OCI-M2 (cell line): Measurements from ENCODE around the gene PLCG1.

Experiments used
- DNase-seq: peaks from one replicate; lab custom pipeline; 2025; ENCODE audit not compliant: unreplicated experiment; lab: John Stamatoyannopoulos, UW

Gene PLCG1

DNA sequence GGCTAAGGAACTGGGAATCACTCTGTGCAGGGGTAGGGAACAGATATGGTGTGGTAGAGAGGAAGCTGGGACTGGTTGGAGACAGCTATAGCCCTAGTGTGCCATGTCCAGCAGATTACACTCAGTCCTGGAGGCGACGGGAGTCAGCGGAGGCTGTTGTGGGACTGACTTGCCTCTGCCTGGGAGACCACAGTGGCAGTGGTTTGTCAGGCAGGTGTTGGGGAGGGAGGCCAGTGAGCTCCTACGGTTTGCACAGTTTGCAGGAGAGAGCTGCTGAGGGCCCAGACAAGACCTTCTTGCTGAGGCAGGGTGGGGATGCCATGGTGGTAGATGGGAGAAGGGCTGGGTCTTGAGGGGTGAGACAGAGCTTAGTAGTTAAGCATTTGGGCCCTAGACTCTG lies 4.9 kb downstream of the PLCG1 start:
- DNase-seq, result no peak

DNA sequence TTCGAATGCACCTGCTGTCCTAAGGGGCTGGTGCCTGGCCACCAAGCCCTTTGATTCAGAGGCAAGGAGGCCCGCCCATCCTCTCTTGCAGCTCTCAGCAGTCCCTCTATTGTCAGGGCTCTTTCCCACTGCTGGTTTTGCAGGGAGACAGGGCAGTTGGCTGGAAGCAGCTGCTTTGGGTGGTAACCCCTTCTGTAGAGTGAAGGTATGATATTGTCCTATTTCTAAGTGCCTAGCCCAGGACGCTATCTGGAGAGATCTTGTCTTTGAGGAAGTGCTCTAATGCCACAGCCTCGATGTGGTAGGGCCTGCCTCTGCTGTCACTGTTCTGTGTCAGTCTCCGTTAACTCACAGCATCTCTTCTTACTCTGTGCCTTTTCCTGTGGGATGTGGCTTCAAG lies 5.6 kb downstream of the PLCG1 start:
- no peak for DNase-seq

DNA sequence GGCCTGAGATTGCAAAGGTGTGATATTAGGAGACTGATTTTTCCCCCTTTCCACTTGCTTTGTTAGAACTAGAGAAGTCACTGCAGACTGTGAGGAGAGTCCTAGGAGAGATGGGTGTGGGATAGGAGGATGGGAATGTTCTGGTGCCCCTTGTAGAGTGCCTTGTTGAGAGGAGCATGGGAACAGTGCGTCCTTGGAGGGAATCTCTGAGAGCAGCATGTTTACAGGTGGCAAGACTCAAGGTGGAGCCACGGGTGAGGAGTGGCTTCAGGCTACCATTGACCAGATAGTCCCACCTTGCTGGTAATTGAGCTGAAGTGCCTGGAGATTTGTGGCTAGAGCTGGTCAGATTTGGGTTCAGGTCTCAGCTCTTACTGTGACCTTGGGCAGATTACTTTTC lies 6.0 kb downstream of the PLCG1 start:
- no peak for DNase-seq

DNA sequence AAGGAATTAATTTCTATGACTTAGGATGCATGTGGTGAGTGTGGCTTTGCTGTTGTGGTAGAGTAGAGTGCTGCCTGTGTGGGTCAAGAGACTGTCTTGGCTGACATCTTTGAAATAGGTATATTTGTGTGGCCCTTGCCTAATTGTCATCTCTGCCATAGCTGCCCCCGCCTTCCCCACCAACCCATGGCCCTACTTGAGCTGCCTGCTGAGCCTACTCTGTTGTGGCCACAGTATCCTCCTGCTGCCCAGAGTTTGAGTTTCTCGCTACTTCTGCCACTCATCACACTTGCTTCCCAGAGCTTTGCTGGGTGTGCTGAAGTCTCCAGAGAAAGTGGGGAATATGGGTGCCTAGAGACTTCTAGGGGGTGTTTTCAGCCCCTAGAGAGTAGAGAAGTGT lies 8.0 kb downstream of the PLCG1 start:
- no peak for DNase-seq

DNA sequence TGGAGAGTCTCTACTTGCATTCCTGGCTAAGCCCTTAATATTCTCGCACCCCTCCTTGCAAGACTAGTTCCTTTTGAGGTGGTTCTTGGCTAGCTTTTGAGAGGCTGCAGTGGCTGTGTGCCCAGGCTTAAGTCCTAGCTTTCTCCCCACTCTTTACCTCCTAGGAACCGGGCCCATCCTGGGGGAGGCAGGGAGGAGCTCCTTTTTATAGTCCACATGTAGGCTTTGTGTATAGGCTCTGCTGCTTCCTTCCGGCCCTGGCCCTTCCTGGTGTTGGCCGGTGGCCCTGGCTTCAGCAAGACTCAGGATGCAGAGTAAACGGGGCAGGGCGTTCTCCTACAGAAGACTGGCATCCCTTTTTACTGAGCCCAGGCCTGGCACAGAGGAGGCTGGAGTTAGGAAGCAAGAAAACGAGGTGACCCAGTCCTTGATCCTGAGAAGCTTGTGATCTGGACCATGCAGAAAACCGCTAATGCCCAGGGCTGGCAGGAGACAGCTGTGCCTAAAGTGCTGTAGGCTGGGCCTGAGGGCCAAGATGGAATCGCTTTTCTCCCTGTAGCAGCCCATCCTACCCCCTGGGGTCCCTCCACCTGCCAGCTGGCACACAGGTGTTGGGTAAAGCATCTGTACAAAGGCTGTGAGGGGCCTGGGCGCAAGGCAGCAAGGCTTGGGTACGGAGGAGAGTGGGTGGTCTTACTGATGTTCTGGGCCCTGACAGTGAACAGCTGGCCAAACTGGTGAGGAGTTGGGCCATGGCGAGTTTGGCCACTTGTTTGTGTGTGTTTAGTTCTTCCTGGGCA lies 8.7 kb downstream of the PLCG1 start:
- DNase-seq, result no peak

DNA sequence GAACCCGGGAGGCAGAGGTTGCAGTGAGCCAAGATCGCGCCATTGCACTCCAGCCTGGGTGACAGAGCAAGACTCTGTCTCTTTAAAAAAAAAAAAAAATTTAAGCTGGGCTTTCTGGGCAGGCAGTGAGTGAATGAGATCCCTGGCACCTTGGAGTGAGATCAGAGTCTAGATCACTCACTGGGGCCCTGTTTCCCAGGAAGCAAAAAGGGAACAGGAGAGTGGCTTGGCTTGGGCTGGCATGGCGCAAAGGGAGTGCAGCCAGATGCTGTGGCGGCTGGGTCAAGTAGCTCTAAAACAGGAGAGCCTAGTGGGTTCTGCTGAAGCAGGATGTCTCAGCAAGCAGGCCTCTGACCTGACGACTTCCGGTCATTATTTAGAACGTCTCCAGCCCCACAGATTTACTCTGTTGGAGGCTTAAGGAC lies 10.4 kb downstream of the PLCG1 start:
- no peak for DNase-seq

DNA sequence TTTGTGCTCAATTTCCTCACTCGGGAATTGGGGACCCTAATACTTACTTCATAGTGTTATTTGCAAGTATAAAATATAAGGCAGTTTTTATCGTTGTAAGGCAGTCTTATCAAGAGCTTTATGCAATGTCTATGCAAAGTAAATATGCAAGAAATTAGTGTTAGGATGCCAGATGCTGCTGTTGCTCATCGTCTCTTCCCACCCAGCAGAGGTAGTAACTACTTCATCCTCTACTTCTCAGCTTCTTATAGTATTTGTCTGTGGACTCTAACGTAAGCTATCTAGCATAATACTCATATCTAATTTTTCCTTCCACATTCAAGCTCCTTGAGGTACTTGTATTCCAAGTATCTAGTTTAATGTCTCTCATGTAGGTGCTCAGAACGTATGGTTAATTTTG lies 11.6 kb downstream of the PLCG1 start:
- DNase-seq, result no peak

DNA sequence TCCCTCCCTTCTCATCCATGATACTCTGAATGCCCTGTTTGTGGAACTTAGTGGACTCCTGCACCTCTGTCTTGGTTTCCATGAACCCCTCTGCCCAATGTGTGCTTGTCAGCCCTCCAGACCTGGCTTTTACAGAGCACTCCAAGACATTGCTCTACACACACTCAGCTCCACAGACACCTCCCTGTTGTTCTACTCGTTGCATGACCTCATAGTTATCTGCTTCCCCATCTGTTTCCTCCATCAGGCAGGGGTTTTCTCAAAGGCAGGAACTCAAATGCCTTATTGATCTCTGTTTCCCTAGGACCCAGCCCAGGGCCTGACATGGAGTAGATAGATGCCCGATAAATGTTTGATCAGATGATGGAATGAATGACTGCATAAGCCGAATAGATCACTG lies 13.3 kb downstream of the PLCG1 start:
- DNase-seq, result no peak

DNA sequence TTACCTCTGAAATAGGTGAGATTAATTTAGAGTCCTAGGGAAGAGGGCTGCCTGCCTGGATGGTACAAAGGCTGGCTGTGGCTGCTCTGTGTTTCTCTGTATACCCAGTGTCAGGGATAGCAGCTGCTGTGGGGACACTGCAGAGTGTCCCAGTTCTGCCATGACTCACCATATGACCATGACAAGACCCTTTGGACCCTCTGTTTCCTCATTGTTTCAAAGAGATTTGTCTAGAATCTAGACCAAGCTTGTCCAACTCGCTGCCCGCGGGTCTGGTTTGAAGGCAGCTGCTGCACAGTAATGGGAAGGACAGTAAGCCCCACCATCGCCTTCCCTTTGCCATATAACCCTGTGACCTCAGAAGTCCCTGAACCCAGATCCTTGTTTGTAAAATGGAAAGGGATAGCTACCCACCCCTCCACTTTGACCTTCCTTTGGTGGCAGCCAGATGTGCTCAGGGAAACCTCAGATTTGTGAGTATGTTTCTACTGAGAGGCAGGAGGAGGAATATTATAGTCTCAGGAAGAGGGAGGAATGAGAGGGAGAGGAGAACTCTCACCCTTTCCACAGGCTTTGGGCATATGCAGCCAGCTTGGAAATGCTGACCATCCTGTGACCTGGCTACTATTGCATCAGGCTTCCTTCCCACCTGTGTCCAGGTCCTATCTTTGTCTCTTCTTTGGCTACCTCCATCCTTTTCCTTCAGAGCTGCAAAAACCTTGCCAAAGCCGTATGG lies 14.0 kb downstream of the PLCG1 start:
- no peak for DNase-seq

DNA sequence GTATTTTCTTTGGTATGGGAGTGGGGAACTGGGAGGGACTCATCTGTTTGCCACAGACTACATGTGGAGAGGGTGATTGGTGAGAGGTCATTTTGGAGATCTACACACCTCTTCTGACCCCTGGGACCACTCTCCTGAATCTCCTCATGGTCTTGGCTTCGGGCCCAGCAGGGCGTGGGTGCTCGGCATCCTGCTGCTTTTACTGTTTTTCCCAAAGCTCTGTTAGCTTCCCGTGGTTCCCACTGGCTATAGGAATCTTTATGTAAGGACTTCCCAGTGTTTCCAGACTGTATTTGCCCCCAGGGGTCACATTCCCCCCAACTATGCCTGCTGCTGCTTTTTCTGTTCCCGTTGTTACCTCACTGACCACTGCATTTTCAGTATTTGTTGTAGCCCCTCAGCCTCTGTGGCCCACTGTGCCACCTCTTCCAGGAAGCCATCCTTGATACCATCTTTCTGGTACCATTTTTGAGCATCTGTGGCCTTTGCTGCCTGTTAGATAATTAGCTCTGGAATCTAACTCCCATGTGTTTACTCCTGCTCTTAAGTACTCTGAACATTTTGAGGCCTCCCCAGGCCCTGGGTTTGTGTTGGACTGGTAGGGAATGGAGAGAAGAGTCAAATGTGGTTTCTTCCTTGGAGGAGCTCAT lies 14.9 kb downstream of the PLCG1 start:
- DNase-seq, result no peak

DNA sequence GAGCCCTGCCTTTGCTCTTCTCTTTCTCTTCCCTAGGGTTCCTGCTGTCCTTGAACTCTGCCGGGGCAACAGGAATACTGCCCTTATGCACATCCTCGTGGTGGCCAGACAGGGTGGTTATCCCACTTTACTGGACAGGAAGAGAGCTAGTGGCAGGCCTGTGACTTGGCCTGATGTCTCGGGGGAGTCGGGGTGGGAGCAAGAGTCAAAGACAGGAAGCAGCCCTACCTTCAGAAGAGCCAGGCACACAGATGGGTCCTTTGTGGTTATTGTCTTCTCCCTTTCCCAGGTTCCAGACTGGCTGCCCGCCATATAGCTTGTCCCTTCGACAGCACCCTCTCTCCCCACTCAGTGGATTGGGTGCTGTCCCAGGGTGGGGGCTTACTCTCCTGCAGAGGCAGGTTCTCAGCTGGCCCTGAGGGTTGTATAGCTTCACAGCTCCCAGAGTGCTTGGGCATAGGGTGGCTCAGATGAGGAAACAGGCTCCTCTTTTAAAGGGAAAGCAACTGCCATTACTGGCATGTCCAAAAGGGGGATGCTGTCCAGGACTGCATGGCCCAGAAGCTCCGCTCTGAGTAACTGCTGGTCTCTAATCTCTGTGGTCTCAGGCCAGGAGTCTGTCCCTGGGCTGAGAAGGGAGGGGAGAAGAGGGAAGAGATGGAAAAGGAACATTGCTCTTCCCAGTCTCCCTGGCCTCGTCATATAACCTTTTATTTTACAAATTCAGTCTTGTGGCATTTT lies 17.3 kb downstream of the PLCG1 start:
- no peak for DNase-seq

DNA sequence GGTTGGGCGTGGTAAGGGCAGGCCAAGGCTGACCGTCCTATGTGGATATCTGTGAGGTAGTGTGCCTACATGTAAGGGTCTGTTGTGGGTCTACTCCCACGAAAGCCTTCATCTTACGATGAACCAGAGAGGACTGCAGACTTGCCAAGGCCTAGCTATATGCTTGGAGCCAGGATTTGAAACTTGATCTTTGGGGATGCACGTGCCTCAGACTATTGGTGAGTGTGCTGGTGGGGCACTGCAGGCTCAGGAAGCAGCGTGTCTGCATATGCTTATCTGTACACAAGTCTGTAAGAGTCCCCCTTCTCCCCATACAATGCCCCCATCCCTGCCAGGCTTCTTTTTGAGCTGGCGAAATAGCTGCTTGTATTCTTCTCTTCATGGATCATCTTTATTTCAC lies 17.9 kb downstream of the PLCG1 start:
- DNase-seq, result no peak

DNA sequence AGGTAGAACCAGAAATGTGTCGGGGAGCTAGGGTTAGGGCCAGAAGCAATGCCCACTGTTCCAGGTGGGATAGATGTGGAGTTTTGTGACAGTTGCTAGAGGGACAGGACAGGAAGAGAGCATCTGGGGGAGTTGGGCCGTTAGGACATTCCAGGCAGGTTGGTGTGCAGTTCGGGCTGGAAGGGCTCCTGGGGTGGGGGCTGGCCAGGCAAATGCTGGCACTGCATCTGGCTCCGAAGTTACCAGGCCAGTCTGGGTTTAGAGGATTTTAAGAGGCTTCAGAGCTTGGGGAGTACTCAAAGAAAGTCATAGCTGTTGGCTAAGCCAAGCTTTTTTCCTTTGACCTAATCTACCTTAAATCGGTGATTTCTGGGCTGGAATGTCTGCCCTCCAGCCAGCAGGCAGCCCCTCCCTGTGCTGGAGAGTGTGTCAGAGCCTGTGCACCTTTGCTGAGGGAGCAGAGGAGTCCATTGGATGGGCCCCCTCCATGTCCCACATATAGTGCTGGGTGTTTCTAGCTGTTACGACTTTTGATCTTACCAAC lies 20.8 kb downstream of the PLCG1 start:
- no peak for DNase-seq

DNA sequence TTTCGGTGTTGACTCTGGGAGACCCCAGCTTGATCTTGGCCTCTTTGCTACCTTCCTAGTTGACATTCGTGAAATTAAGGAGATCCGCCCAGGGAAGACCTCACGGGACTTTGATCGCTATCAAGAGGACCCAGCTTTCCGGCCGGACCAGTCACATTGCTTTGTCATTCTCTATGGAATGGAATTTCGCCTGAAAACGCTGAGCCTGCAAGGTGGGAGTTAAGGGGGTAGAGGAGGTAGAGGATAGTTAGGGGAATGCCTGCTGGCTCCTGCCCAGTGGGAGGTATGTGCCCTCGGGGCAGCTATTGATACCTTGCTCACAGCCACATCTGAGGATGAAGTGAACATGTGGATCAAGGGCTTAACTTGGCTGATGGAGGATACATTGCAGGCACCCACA lies 22.2 kb downstream of the PLCG1 start:
- no peak for DNase-seq

DNA sequence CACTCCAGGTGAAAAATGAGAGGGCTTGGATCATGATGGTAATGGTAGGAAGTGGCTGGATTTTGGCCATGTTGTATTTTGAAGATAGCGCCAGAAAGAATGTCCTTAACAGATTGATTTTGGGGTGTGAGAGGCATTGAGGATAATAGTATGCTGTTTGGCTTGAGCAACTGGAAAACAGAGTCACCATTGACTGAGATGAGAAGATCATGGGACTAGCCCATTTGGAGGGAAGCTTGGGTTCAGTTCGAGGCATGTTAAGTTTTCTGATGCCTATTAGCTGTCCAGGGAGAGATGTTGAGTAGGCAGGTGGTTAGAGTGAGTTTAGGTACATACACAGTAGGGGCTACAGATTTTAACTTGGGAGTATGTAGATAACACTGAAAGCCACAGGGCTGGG lies 23.3 kb downstream of the PLCG1 start:
- no peak for DNase-seq

DNA sequence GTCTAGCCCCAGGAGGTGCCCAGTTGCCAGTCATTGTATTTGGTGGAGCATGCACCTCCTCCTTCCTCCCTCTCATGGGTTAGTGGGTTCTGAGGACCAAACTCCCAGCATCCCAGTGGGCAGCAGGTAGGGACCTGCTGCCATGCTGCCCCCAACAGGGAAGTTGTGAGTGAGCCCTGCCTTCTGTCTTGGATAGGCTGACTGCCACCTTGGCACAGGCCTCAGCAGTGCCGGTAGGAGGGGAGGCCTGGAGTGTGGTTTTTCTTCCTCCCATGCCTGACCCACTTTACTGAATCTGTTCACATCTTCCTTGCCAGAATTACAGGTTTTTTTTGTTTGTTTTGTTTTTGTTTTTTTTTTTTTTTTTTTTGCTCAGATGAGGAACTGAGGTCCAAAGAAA lies 24.5 kb downstream of the PLCG1 start:
- DNase-seq, result no peak

DNA sequence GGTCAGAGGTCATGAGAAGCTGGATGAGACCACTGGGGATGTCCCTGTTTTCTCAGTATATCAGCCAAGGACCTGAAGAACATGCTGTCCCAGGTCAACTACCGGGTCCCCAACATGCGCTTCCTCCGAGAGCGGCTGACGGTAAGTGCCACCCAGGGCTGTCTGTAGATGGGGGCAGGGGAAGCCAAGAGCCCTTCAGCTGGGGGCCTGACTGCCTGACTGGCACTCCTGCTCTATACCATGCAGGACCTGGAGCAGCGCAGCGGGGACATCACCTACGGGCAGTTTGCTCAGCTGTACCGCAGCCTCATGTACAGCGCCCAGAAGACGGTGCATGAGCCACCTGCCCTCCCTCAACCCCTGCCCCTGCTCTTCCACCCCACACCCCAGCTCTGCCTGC lies 25.1 kb downstream of the PLCG1 start:
- no peak for DNase-seq

DNA sequence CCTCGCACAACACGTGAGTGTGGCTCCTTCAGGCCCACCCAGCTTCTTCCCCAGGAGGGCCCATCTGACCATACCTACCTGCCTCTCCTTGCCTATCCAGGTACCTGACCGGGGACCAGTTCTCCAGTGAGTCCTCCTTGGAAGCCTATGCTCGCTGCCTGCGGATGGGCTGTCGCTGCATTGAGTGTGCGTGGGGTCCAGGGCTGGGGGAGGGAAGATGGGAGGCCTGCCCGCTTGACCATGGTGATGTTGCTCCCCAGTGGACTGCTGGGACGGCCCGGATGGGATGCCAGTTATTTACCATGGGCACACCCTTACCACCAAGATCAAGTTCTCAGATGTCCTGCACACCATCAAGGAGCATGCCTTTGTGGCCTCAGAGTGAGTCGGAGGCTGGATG lies 26.5 kb downstream of the PLCG1 start:
- DNase-seq, result no peak

DNA sequence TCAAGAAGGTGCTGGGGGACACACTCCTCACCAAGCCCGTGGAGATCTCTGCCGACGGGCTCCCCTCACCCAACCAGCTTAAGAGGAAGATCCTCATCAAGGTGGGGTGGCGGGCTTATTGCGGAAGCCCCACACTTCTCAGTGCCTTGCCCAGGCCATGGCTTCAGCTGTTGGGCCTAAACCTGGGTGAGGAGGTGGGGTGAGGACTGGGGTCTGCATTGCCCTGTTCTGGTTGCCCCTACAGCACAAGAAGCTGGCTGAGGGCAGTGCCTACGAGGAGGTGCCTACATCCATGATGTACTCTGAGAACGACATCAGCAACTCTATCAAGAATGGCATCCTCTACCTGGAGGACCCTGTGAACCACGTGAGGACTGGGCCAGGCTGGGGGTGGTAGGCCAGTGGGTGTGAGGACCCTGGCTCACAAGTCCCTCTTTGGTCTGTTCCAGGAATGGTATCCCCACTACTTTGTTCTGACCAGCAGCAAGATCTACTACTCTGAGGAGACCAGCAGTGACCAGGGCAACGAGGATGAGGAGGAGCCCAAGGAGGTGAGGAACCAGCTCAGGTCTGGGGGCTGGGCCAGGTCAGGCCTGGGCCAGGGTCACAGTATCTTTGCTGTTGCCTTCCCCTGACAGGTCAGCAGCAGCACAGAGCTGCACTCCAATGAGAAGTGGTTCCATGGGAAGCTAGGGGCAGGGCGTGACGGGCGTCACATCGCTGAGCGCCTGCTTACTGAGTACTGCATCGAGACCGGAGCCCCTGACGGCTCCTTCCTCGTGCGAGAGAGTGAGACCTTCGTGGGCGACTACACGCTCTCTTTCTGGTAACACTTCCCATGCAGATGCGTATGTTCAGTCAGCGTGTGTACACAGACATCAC lies 27.9 kb downstream of the PLCG1 start:
- no peak for DNase-seq
